IPS-18c (cell line): Measurements from ENCODE around the gene SDC3.

Experiments
- H3K4me3 ChIP-seq: 2 replicates; pipeline ENCODE4 v1.7.0; 2013; ENCODE audit warnings: low read depth, mild to moderate bottlenecking, low read length, moderate library complexity; ENCODE audit not compliant: insufficient read depth
- H3K9me3 ChIP-seq: one replicate; pipeline ENCODE4 v1.6.1; 2013; ENCODE audit warnings: mild to moderate bottlenecking, low read length, moderate library complexity; ENCODE audit not compliant: control insufficient read depth, insufficient read depth

Gene SDC3

DNA sequence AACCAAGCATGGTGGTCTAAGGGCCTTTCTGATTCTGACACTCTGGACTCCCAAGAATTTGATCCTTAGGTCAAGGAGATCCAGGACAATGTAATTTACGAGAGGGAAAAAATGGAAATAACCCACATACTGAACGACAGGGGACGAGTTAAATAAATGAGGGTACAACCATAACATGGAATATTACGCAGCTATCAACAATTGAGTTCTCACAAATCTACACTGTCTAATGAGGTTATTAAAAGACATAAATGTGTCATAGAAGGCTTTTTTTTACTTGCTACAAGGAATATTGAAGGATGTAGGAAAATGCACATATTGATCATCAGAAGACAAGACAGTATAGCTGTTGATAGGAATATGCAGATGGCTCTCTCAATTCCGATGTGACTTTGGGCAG is 23.8 kb downstream of the SDC3 start:
- H3K4me3 ChIP-seq: no peak overlapping the region
- no peaks in the 10 kb centered on the region for H3K9me3 ChIP-seq

GRCh38 chr1:30883389-30884172 is 25.0 kb downstream of the SDC3 start:
- H3K4me3 ChIP-seq: no peak overlapping the region
- no peaks in the 10 kb centered on the region for H3K9me3 ChIP-seq

DNA sequence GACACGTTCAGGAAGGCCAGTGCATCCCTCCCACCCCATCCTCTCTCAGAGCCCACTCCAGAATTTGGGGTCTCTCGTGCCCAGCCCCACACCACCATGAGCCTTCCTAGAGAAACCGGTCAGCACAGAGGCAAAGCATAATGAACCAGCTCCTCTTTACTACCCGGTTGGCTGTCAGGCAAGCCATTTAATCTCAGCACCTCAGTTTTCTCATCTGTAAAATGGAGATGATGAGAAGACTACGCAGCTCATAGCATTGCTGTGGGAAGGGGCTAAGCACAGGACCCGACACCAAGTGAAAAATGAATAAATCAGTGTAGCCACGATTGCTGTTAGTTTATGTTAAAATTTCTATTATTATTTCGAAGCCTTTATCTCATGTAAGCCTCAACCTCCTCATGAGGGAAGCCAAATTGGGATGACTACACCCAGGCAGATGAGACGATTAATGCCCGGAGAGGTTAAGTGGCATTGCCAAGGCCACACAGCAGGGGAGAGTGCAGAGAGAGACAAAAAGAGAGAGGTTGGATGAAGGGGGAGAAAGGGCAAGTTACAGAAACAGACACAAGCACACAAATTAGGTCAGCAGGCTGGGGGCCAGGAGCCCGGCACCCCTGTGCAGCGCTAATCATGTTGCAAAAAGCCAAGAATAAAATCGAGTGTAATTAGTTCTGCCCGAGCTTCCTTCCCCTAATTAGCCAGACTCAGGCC is 25.7 kb downstream of the SDC3 start:
- H3K4me3 ChIP-seq: no peak overlapping the region
- no peaks in the 10 kb centered on the region for H3K9me3 ChIP-seq

GRCh38 chr1:30881319-30882181 is 27.0 kb downstream of the SDC3 start:
- no peaks in the 10 kb centered on the region for H3K9me3 ChIP-seq
- no peak overlapping the region for H3K4me3 ChIP-seq

DNA sequence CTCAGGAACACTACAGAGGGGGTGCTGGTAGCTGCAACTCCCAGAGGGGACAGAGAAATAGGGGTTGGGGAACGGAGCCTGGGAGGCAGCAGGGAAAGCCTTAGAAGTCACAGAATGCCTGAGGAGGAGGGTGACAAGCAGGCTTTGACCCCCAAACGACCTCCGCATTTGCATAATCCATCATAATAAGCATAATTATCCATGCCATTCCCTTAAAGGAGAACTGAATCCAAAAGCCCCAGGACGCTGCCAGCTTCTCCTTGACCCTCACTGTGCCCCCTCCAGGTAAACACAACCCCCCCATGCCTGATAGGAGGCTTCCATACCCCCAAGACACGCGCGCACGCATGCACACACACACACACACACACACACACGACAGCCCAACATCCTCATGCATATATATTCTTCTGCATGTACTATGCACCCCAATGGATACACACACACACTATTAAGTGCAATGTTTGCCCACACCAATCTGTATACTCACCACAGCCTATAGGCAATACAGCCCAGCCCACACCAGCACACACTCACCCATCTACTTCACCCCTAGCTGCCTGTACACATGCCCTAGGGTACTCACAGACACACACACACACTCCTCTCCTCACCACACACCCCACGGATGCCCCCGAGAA is 27.8 kb downstream of the SDC3 start:
- Histone ChIP-seq H3K4me3 (no peak overlapping the region), H3K9me3 (no peaks in the 10 kb centered on the region)

- H3K4me3 ChIP-seq: no peak overlapping the region
Observed at GRCh38 chr1:30879940-30880677, 28.4 kb downstream of the SDC3 start.

DNA sequence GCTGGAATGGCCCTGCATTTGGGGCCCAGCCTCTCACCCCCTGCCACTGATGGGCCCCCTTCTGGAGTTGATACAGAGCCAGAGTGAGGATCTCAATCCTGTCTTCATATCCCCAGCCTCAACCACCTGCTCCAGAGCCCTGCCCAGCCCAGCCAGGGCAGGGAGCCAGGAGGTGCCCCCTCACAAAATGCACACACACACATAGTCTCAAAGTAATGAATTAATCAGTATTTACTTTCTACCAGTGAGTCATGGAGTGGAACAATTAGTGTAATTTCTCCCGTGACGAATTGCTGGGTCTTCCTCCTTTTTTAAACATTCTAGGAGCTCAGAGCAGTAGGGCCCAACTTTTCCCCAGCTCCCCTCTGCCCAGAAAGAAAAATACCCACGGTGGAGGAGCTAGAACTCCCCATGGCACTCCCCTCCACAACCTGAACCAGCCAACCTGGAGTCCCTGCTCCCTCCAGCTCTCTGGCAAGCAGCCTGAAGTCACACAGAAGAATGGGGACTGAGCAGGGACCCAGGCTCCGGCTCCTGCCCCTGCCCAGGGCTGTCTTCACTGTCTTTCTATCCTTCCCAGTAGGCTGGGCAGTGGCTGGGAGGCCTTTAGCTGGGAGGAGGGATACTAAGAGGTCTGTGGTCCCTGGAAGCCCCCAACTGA is 29.3 kb downstream of the SDC3 start:
- Histone ChIP-seq H3K9me3 (no peaks in the 10 kb centered on the region), H3K4me3 (no peak overlapping the region)

More at GRCh38 chr1:30879940-30880677, 28.4 kb downstream of the SDC3 start:
- no peaks in the 10 kb centered on the region for H3K9me3 ChIP-seq

GRCh38 chr1:30878559-30878958 is 30.0 kb downstream of the SDC3 start:
- Histone ChIP-seq H3K9me3 (peaks cover 7% of the 10 kb centered on the region), H3K4me3 (no peak overlapping the region)

GRCh38 chr1:30878016-30878415 is 30.5 kb downstream of the SDC3 start:
- Histone ChIP-seq H3K9me3 (peaks cover 12% of the 10 kb centered on the region), H3K4me3 (no peak overlapping the region)

DNA sequence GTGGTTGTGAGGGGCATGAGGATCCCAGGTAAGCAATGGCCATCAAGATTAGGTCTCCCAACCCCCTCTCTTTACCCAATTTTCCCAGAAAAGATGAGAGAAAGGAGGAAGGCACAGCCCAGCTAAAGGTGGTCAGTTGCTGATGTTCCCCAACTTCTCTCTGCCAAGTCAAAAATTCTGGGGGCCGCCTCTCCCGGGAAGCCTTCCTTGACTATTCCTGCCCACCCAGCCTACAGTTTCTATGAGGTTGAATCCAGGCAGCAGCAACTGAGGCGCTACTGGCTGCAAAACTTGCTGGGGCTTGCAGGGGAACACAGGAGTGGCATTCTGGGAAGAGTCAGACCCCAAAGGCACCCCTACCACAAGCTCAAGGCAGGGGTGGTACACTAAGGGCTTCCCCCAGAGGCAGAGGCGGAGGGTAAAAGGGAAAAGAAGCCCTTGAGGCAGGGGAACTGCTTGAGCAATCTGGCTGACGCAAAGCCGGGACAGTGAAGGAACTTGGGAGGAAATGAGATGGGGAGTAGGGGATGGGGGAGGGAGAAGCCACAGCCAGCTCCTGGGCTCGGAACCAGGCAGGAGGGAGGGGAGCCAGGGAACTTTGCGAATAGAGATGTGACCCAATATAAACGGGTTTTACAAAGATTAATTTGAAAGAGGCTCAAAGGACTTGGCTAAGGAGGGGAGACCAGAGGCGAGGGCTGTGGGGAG is 31.2 kb downstream of the SDC3 start:
- Histone ChIP-seq H3K4me3 (no peak overlapping the region), H3K9me3 (peaks cover 18% of the 10 kb centered on the region)

DNA sequence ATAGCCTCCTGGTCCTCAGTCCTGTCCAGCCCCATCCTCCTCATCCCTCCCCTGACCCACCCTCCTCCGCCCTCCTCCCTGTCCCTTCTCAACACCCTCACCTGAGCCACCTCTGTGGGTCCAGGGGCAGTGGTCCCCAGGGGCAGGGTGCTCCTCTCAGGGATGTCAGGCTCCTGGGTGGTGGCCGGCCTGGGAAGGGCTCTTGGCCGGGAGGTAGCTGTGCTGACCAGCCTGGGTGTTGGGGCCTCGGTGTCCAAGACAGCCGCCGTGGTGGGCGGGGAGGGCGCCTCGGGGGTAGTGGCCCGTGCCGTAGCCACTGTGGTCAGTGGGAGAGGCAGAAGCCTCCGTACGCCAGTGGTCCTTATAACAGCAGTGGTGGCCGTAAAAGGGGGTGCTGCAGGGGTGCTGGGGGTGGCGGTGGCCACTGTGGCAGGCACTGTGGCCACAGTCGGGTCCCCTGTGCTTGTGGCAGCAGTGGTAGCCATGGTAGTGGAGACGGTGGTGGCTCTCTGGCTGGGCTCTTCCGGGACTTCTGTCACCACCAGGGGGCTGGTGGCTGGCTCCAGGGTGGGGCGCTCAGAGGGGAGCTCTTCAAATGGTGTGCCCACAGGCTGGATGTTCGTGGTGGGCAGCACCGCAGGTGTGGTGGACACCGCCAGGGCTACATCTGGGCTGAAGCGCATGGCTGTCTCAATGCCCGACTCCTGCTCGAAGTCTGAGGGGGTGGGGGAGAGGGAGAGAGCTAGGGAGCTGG is 31.9 kb downstream of the SDC3 start:
- Histone ChIP-seq H3K4me3 (no peak overlapping the region), H3K9me3 (peaks cover 24% of the 10 kb centered on the region)

DNA sequence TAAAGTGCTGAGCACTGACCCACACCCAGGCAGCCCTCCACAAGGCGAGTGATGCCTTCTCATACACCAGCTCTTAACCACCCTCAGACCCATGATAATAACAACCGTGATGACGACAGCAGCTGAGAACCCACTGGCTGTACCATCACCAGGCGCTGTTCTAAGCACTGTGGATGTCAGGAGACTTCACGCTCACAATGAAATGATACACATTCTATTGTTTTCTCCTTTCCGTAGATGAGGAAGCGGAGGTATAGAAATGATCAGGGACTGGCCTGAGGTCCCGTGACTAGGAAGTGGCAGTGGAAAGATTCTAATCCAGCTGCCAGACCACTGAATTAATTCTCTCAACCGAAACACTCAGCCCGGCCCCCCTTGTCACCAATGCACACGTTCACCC is 32.6 kb downstream of the SDC3 start:
- Histone ChIP-seq H3K9me3 (peaks cover 24% of the 10 kb centered on the region), H3K4me3 (no peak overlapping the region)

- H3K4me3 ChIP-seq: no peak overlapping the region
- peaks cover 24% of the 10 kb centered on the region for H3K9me3 ChIP-seq
Observed at GRCh38 chr1:30875197-30875596, 33.4 kb downstream of the SDC3 start.

- peaks cover 24% of the 10 kb centered on the region for H3K9me3 ChIP-seq
Observed at GRCh38 chr1:30874176-30874575, 34.4 kb downstream of the SDC3 start.

DNA sequence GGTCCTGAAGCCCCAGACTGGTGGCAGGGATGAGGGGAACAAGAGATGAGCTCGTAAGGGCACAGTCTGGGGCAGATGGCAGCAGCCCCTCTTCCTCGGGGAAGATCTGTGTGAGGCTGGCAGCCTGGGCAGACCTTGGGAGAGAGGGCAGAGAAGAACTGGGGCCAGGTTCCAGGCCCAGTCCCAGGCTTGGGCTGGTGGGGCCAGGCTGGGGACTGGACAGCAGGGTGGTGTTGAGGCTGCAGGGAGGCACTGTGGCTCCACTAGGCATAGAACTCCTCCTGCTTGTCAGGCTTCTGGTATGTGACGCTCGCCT is 35.7 kb downstream of the SDC3 start:
- H3K4me3 ChIP-seq: peak overlapping the region; percentile 24; the same call in 1 of the 2 replicates
- peaks cover 24% of the 10 kb centered on the region for H3K9me3 ChIP-seq

More at GRCh38 chr1:30874176-30874575, 34.4 kb downstream of the SDC3 start:
- H3K4me3 ChIP-seq: no peak overlapping the region
